ENCODE measurements around the gene CYSRT1.
"Not testable (repeated sequence)": the region's sequence is repeated elsewhere in the genome, so short reads cannot be mapped to it uniquely, and the experiment has no call there.

Gene CYSRT1

GRCh38 chr9:137239541-137240200 is 14.7 kb downstream of the CYSRT1 start:
- DNase-seq: not testable (repeated sequence)

GRCh38 chr9:137240318-137240840 is 15.4 kb downstream of the CYSRT1 start:
- peak in 2 of 4 experiments; percentile 67 for DNase-seq

- DNase-seq: peak; percentile 90 to 100 (median 94)
Measured at GRCh38 chr9:137240841-137241489, 16.0 kb downstream of the CYSRT1 start, which contains the start of gene TUBB4B. TSS of gene TUBB4B (plus strand) at chr9:137241287. CDS start at chr9:137241361, 74 bp downstream.

- DNase-seq: peak; percentile 39 to 65 (median 53)
Measured at GRCh38 chr9:137241490-137242268, 16.7 kb downstream of the CYSRT1 start.

GRCh38 chr9:137242269-137243203 is 17.6 kb downstream of the CYSRT1 start:
- DNase-seq: no peak

DNA sequence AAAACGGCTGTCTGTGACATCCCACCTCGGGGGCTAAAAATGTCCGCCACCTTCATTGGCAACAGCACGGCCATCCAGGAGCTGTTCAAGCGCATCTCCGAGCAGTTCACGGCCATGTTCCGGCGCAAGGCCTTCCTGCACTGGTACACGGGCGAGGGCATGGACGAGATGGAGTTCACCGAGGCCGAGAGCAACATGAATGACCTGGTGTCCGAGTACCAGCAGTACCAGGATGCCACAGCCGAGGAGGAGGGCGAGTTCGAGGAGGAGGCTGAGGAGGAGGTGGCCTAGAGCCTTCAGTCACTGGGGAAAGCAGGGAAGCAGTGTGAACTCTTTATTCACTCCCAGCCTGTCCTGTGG is 18.3 kb downstream of the CYSRT1 start:
- not testable (repeated sequence) for DNase-seq

GRCh38 chr9:137243626-137244485 is 18.9 kb downstream of the CYSRT1 start:
- no peak for DNase-seq

DNA sequence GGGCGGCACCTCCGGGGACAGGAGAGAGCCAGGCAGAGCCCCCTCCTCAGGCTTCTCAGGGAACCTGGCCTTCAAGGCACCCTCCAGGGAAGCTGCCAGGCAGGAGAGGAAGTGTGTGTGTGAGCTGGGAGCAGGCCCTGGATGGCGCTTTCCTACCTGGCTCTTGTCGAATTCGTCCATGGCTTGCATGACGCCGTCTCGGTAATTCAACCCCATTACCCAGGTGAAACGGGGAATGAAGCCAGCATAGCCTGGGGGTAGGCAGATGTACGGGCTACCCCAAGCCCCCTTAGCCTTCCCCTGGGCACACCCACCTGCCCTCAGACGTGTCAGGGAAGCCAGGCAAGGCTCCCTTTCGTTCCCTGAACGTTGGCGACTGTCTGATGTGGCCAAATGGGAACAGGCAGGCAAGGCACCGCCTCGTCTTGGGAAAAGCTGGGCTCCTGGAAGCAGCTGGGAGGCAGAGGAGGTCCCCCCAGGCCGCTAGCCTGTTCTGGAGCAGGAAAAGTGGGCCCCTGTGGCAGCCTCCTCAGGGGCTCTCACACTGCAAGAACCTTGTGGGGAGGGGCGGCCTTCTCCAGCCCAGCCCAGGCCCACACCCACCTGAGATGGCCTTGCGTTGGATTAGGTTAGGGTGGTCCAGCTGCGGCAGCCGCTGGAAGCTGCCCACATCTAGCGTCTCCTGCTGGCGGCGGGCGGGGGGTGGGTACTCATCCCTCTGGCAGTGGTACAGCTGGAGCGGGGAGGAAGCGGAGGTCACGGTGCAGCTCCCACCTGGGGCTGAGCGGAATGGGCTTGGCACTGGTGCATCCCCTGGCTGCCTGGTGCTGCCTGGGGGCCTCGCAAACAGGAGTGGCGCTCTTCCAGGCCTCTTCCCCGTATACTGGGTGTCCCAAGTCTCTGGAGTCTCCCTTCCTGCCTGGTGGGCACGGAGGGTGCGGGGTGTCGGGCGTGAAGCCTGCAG is 19.8 kb downstream of the CYSRT1 start:
- no peak for DNase-seq

DNA sequence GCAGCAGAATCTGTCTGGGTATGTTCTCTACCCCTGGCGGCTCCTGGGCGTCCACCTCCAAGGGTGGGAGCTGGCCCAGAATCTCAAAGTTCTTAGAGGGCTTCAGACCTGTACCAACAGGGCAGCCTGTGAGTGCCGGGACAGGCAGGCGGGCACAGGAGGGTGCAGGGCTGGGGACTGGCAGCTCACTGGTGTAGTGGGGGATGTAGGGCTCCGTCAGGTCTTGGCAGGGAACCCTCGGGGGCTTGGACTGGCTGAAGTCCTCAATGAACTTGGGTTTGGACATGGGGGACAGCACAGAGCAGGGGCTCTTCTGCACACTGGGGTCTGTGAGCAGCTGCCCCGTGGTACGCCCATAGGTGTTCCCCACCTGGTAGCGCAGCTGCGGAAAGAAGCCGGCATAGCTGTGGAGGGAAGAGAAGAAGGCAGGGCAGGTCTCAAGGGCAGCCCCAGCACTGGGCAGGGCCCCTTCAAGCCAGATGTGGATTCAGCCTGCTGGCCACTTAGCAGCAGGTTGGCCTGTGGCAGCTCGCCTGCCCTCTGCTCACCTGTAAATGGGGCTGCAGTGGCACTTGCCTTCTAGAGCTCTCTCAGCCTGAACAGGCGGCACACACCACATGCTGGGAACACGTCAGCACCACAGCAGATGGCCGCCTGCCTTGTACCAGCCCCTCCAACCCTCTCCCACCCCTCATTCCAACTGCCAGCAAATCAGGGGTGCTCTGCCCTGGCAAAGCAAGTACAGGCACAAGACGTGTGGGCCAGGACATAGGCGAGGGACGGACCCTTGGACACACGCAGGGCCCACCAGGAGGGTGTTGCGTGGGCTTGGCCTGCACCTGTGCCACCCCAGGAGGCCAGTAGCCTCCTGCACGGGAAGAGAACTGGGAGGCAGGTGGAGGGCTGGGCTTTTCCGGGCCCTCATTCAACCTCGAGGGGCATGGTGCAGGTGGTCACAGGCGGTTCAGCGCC is 20.8 kb downstream of the CYSRT1 start:
- no peak for DNase-seq

DNA sequence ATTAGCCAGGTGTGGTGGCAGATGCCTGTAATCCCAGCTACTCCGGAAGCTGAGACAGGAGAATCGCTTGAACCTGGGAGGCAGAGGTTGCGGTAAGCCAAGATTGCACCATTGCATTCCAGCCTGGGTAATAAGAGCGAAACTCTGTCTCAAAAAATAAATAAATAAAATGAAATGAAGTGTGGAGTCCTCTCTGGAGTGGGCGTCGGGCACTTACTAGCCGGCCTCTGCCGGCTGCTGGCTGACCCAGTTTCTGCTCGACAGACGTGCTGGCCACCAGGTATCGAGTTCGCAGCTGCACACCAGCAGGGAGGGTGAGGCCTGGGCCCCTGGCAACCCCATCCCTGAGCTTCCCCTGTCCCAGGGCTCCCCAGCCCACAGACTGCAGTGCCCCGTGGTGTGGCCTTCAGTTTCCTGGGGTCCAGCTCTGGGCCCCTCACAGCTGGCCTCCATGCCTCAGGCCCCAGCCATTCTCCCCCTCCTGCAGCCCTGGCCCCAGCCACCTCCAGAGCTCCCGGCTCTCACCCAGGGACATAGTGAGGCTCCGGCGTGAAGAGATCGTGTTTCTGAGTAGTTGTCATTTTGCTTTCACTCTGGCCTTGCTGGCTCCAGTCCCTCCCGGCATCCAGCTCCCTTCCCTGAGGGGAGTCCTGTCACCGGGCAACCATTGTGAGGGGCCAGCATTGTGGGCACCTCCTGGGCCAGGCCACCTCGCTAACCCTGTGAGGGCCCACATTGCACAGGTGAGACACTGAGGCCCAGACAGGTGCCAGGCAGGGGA is 22.4 kb downstream of the CYSRT1 start:
- no peak for DNase-seq

- no peak for DNase-seq
Measured at GRCh38 chr9:137247916-137248175, 22.9 kb downstream of the CYSRT1 start.

GRCh38 chr9:137250329-137251193 is 25.6 kb downstream of the CYSRT1 start:
- no peak for DNase-seq

DNA sequence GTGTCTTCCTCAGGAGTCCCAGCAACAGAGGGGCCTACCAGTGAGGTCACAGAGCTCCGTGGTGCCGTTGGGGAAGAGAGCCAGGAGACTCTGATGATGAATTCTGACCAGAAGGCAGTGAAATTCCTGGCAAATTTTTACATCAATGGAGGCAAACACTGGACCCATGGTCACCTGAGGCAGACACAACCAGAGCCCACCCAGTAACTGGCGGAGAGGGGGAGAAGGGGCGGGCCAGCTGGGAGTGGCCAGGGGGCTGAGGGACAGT is 26.2 kb downstream of the CYSRT1 start, which contains the start of gene STPG3:
Gene STPG3 (plus strand): TSS at position 93 of the 268 bp plus-strand sequence. CDS start 1 bp downstream, at position 94.
- DNase-seq: no peak

GRCh38 chr9:137251490-137252268 is 26.7 kb downstream of the CYSRT1 start:
- DNase-seq: no peak

GRCh38 chr9:137252555-137253506 is 27.9 kb downstream of the CYSRT1 start:
- no peak for DNase-seq

Measured in activated naive CD4-positive, alpha-beta T cell (primary cell).